GM12873 (cell line): ENCODE measurements around the gene PTPRN2.

ENCODE experiments used
- CTCF ChIP-seq: IDR thresholded peaks from 2 replicates; pipeline ENCODE4 v1.5.1; 2012; ENCODE audit warnings: low read depth, mild to moderate bottlenecking, moderate library complexity, low read length, control low read depth; ENCODE audit not compliant: insufficient read depth; ENCODE audit errors: missing control alignments

Gene PTPRN2

GRCh38 chr7:158291998-158292397 lies 295.6 kb downstream of the PTPRN2 start:
- no peak for TF ChIP-seq CTCF

DNA sequence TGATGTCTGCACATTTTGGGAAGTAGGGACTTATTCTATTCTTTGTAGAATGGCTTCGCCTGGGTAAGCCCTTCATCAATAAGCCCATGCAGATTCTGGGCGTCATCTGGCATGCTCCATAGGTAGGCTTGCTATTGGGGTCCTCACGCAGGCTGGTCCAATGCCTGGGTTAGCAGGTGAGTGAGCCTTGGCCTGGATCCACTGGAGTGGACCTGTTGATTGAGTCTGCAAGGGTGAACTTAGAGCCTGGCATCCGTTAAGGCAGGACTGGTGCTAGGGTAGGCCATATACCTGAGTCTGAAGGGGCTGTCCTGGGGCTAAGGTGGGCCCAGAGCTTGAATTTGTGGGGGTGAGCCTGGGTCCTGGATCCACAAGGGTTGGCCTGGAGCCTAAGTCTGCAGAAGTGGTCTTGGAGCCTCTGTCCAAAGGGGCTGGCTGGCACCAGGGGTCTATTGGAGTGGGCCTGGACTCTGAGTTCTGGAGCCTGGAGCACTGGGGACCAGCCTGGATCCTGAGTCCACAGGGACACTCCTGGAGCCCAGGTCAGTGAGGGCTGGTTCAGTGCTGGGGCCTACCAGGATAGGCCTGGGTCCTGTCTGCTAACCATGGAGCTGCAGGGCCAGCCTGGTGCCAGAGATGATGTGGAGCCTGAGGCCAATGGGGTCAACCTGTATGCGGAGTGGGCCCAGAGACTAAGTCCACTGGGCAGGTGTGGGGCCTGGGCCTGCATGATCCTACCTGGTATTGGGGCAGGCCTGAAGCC lies 297.7 kb downstream of the PTPRN2 start:
- TF ChIP-seq CTCF: no peak

- TF ChIP-seq CTCF: no peak
These were observed 298.4 kb downstream of the PTPRN2 start for GRCh38 chr7:158289231-158289630.

DNA sequence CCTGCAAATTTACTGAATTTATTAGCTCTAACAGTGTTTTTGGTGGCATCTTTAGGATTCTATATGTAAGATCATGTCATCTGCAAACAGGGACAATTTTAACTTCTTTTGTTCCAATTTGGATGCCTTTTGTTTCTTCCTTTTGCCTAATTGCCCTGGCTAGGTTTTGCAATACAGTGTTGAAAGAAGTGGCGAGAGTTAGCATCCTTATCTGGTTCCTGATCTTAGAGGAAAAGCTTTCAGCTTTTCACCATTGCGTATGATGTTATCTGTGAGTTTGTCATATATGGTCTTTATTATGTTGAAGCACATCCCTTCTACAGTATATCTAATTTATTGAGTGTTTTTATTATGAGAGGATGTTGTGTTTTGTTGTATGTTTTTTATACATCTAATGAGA lies 301.4 kb downstream of the PTPRN2 start:
- TF ChIP-seq CTCF: no peak

DNA sequence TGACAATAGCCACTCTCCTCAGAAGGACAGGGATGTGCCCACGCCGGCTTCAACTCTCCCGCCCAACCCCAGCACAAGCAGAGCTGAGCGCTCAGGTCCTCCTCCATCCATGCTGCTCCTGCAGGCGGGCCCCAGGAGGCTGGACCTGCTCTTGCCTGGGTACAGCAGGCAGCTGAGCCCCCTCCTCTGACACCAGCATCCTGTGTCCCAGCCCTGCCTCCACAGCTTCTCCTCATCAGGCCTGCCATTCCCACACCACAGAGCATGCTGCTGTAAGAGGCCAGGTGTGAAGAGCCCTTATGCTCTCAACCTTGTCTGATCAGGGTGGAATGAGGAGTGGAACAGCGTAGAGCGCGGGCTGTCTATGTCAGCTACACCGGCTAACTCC lies 302.2 kb downstream of the PTPRN2 start:
- no peak for TF ChIP-seq CTCF

DNA sequence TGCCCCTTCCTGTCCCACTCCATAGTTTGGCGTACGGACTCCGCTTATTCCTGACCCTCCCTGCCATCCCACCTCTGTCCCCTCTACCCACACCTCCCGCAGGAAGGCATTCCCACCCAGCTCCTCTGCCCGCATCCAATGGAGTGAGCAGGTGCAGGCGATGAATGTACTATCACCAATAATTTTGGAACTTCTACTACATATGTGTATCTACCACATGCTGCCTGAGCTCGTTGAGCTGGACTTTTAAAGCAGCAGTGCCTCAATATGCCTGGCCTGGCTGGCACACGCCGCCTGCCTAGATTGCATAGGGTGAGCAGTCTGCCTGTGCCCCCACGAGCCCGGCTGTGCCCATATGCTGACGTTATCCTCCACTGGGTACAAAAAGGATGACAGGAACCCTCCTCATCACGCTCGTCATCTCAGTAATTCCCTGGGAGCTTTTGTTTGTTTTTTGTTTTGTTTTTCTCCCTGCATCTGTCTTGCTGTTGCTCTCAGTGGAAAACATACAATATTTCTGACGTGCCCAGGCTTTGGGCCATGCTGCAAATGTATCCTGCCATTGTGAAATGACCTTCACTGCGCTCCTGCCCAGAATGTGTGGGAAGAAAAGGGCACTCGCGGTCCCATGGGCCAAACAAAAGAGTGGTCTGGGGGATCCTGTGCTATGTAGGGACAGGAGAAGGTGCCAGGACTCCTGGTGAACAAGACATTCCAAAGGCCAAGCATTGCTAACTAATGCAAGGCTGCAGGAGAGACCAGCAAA lies 302.8 kb downstream of the PTPRN2 start:
- TF ChIP-seq CTCF: no peak

DNA sequence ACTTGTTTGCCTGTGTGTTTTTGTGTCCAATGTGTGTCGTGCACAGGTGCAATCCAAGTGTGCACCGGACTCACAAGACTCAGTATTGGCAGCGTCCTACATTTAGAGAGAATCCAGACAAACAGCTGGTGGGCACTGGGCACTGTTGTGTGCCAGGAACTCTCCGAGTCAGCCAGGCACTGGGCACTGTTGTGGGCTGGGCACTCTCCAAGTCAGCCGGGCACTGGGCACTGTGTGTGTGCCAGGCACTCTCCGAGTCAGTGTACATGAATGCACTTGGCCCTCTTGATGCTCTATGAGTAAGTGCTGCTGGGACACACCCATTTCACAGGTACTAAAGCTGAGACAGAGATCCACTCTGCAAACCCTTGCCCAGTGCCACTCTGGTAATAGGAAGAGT lies 303.5 kb downstream of the PTPRN2 start:
- no peak for TF ChIP-seq CTCF
